GM12878 (cell line): ENCODE results near the gene TVP23C. TPM values are rescaled to one million over a fixed set of nuclear protein-coding genes. Genes with fewer than 3 reads are reported as not detected.

Experiments
- ATAC-seq: fragments of 200-7000 bp; cut with Tn5 transposase; 3 replicates; pipeline ENCODE4 v1.9.1; 2020; ENCODE audit warnings: mild to moderate bottlenecking, moderate library complexity
- BruUV-seq: library from RNA; stranded (reverse); fragments of 400-500 nt; replicated peaks from 2 replicates; lab custom pipeline; 2021; lab: Mats Ljungman, UMichigan
- CTCF ChIA-PET: fragments of 300-600 bp; sonication (Branson Sonifier 250); formaldehyde crosslinking; extraction: SDS; loops from one replicate; lab custom pipeline; 2021; ENCODE audit warnings: inconsistent platforms; lab: Yijun Ruan, JAX
- POLR2A ChIA-PET: fragments of 350-600 bp; formaldehyde crosslinking; extraction: SDS; loops from one replicate; lab custom pipeline; 2021; ENCODE audit warnings: inconsistent platforms; lab: Charles Lee
- RAD21 ChIA-PET: fragments of 300-600 bp; sonication (Branson Sonifier 250); formaldehyde crosslinking; loops from one replicate; lab custom pipeline; 2023; ENCODE audit warnings: antibody characterized with exemption; ENCODE audit not compliant: unreplicated experiment; lab: Charles Lee
- SMC1A ChIA-PET: fragments of 300-600 bp; sonication (Branson Sonifier 250); formaldehyde crosslinking; loops from one replicate; lab custom pipeline; 2023; ENCODE audit not compliant: unreplicated experiment, uncharacterized antibody; lab: Charles Lee
- DNase-seq: peaks from one replicate; pipeline ENCODE4 v3.0.0-alpha.2; 2011; ENCODE audit warnings: low read depth, low spot score
- FAIRE-seq: peaks from 3 replicates; lab custom pipeline; 2011; peaks lifted over from hg19 to GRCh38; lab: Jason Lieb, UNC
- H2AFZ ChIP-seq: 2 replicates; pipeline ENCODE4 v1.6.0; 2011; ENCODE audit warnings: low read depth, low read length, control low read depth; ENCODE audit not compliant: control insufficient read depth
- H3K27ac ChIP-seq: 2 replicates; pipeline ENCODE4 v1.5.1; 2011; ENCODE audit warnings: control low read depth; ENCODE audit not compliant: control insufficient read depth, insufficient read depth
- H3K27me3 ChIP-seq, 2 experiments: replicated peaks in 1 of 2; 2 replicates each; pipeline versions ENCODE4 v1.6.0 to v1.6.1; 2011; ENCODE audit warnings: low read length in 1 of 2; ENCODE audit not compliant: control insufficient read depth in 2 of 2, insufficient read depth in 2 of 2
- H3K36me3 ChIP-seq, 2 experiments: 2 replicates each; pipeline ENCODE4 v1.5.1; 2011; ENCODE audit warnings: low read length in 1 of 2; ENCODE audit not compliant: control insufficient read depth in 2 of 2, insufficient read depth in 2 of 2
- H3K4me1 ChIP-seq: 2 replicates; pipeline ENCODE4 v1.6.1; 2011; ENCODE audit warnings: mild to moderate bottlenecking, low read length, moderate library complexity, mixed read lengths; ENCODE audit not compliant: control insufficient read depth, insufficient read depth
- H3K4me2 ChIP-seq: 2 replicates; pipeline ENCODE4 v1.6.0; 2011; ENCODE audit warnings: control low read depth; ENCODE audit not compliant: control insufficient read depth, insufficient read depth
- H3K4me3 ChIP-seq: fragments of 200-600 bp; sonication (generic); 2 replicates; pipeline ENCODE4 v1.5.1; 2016
- H3K79me2 ChIP-seq: 2 replicates; pipeline ENCODE4 v1.6.0; 2011; ENCODE audit warnings: low read length; ENCODE audit not compliant: control insufficient read depth, insufficient read depth
- H3K9ac ChIP-seq: 2 replicates; pipeline ENCODE4 v1.8.0; 2011; ENCODE audit warnings: low read length, control low read depth, mixed read lengths; ENCODE audit not compliant: control insufficient read depth, insufficient read depth
- H3K9me3 ChIP-seq: replicated peaks from 3 replicates; pipeline ENCODE4 v1.5.1; 2011; ENCODE audit warnings: mild to moderate bottlenecking, low read length; ENCODE audit not compliant: control insufficient read depth, insufficient read depth
- H4K20me1 ChIP-seq: 2 replicates; pipeline ENCODE4 v1.6.0; 2011; ENCODE audit not compliant: control insufficient read depth, insufficient read depth
- CBX3 ChIP-seq: fragments of 200-600 bp; sonication (generic); IDR thresholded peaks from 2 replicates; pipeline ENCODE4 v1.6.1; 2016; ENCODE audit warnings: low read depth, borderline replicate concordance
- CEBPB ChIP-seq, 2 experiments: fragments of 150-350 bp in 1 of 2; IDR thresholded peaks; 2 replicates each; pipeline ENCODE4 v1.6.1; 2012 to 2014; ENCODE audit warnings: low read depth in 2 of 2, low read length in 2 of 2, borderline replicate concordance in 1 of 2, inconsistent platforms in 1 of 2
- CHD2 ChIP-seq: IDR thresholded peaks from 2 replicates; pipeline ENCODE4 v1.6.1; 2011; ENCODE audit warnings: low read depth, low read length, improper control_type of control experiment, borderline replicate concordance
- CUX1 ChIP-seq: IDR thresholded peaks from 2 replicates; pipeline ENCODE4 v1.6.1; 2012; ENCODE audit warnings: improper control_type of control experiment, low read depth, low read length; ENCODE audit not compliant: insufficient replicate concordance
- EGR1 ChIP-seq, 2 experiments: IDR thresholded peaks; 1 replicate in 1 of 2; 2 replicates in 1 of 2; pipeline ENCODE4 v1.6.1; 2011 to 2012; ENCODE audit warnings: low read depth in 2 of 2, low read length in 2 of 2, borderline replicate concordance in 1 of 2, mild to moderate bottlenecking in 1 of 2, moderate library complexity in 1 of 2
- FOXK2 ChIP-seq: fragments of 450-650 bp; IDR thresholded peaks from 2 replicates; pipeline ENCODE4 v1.6.1; 2017; ENCODE audit warnings: mild to moderate bottlenecking, moderate library complexity
- IKZF2 ChIP-seq, 2 experiments: fragments of 450-650 bp; IDR thresholded peaks; 2 replicates each; pipeline ENCODE4 v1.6.1; 2017; ENCODE audit warnings: mild to moderate bottlenecking in 2 of 2, moderate library complexity in 2 of 2
- MTA3 ChIP-seq: IDR thresholded peaks from 2 replicates; pipeline ENCODE4 v1.6.1; 2012; ENCODE audit warnings: low read length, inconsistent platforms, borderline replicate concordance
- PAX5 ChIP-seq: IDR thresholded peaks from 2 replicates; pipeline ENCODE4 v1.6.1; 2011; ENCODE audit warnings: low read depth, low read length, borderline replicate concordance
- RELA ChIP-seq: fragments of 450-650 bp; IDR thresholded peaks from 2 replicates; pipeline ENCODE4 v1.8.0; 2014; ENCODE audit warnings: borderline replicate concordance; ENCODE audit not compliant: partially characterized antibody
- SIN3A ChIP-seq: IDR thresholded peaks from 2 replicates; pipeline ENCODE4 v1.6.1; 2012; ENCODE audit warnings: low read depth, low read length, improper control_type of control experiment
- SUPT20H ChIP-seq: IDR thresholded peaks from 2 replicates; pipeline ENCODE4 v1.6.1; 2011; ENCODE audit warnings: low read depth, mild to moderate bottlenecking, low read length, moderate library complexity, borderline replicate concordance; ENCODE audit not compliant: control insufficient read depth
- TBL1XR1 ChIP-seq: IDR thresholded peaks from 2 replicates; pipeline ENCODE4 v1.6.1; 2012; ENCODE audit warnings: low read depth, low read length, improper control_type of control experiment
- TCF3 ChIP-seq: IDR thresholded peaks from 2 replicates; pipeline ENCODE4 v1.6.1; 2012; ENCODE audit warnings: low read depth, mild to moderate bottlenecking, low read length, borderline replicate concordance; ENCODE audit not compliant: insufficient read depth
- ZBED1 ChIP-seq: IDR thresholded peaks from 2 replicates; pipeline ENCODE4 v1.6.1; 2016; ENCODE audit warnings: borderline replicate concordance
- ZNF207 ChIP-seq: fragments of 450-650 bp; IDR thresholded peaks from 2 replicates; pipeline ENCODE4 v1.6.1; 2014; ENCODE audit warnings: antibody characterized with exemption, mild to moderate bottlenecking, borderline replicate concordance
- ZNF622 ChIP-seq: fragments of 450-650 bp; IDR thresholded peaks from 2 replicates; pipeline ENCODE4 v1.6.1; 2017; ENCODE audit warnings: mild to moderate bottlenecking, inconsistent platforms
- WGBS: methylation state at CpG from one replicate; pipeline ENCODE4 v1.1.6; 2016; ENCODE audit warnings: low lambda C conversion rate; ENCODE audit not compliant: insufficient replicate concordance, insufficient coverage; ENCODE audit errors: missing lambda C conversion rate; 5-methylcytosine and 5-hydroxymethylcytosine counted together
- in situ Hi-C: fragments of 300-500 bp; cut with MboI; formaldehyde crosslinking; loops from 9 replicates; pipeline ENCODE4 v1.14.3; 2018; ENCODE audit warnings: mixed read lengths
- intact Hi-C: fragments of 100-400 bp; cut with micrococcal nuclease; formaldehyde crosslinking; loops from one replicate; pipeline ENCODE4 v1.14.2; 2022; ENCODE audit not compliant: unreplicated experiment
- polyA plus RNA-seq, 11 experiments: library from polyadenylated mRNA; depleted of rRNA in 4 of 11; unstranded in 6 of 11; stranded (reverse) in 5 of 11; fragments of >200 nt; fragmentation: Nextera tagmentation in 4 of 11; fragmentation: Illumina TruSeq in 1 of 11; extraction: Ambion mirVana in 4 of 11; extraction: Trizol in 1 of 11; gene quantifications; 1 replicate in 1 of 11; 2 replicates in 10 of 11; pipeline versions ENCODE4 v1.2.1 to v1.2.3, GENCODE V29; 2011 to 2016; ENCODE audit warnings: inconsistent platforms in 2 of 11, missing spikeins in 2 of 11, low read depth in 1 of 11
- total RNA-seq, 4 experiments: library from RNA; depleted of rRNA in 3 of 4; stranded (reverse); fragments of >200 nt in 3 of 4; fragmentation: Illumina TruSeq in 1 of 4; extraction: Trizol in 1 of 4; gene quantifications; 2 replicates each; pipeline versions ENCODE4 v1.2.1 to v1.2.3, GENCODE V29; 2013 to 2021

Gene TVP23C
- total and polyA plus RNA-seq, 10 of the 15 experiments (the other 5 are each of a cell fraction or from before 2014, with no cell fraction given) = 0.42 to 5.0 (median 2.7) TPM

- FAIRE-seq = no peak
- POLR2A ChIA-PET = no interaction called here
- SMC1A ChIA-PET = no interaction called here
- RAD21 ChIA-PET = interaction anchor here (2.1 kb wide), 1 partner anchor 243 kb away, joined by 7 read pairs; no protein-coding TSS in a partner anchor
- ATAC-seq = no peak
- WGBS = 41% methylated on average over 3 of the region's 3 CpGs
- H3K36me3 ChIP-seq = no peaks in the 10 kb centered on the region
- no TSS peak for BruUV-seq
- no peak overlapping the region for H3K4me2 ChIP-seq
- intact Hi-C loops (no loop called here), in situ Hi-C loops (loop anchor here (5.0 kb wide), 1 partner anchor 244 kb away; no protein-coding TSS in a partner anchor)
- H3K9me3 ChIP-seq = no peaks in the 10 kb centered on the region
- H3K9ac ChIP-seq = no peak overlapping the region
- H3K4me1 ChIP-seq = peaks cover 3% of the 10 kb centered on the region
- no peak overlapping the region for H3K4me3 ChIP-seq
- H3K27me3 ChIP-seq = no peaks in the 10 kb centered on the region; a peak in 1 of 4 replicates
- no peaks in the 10 kb centered on the region for H3K79me2 ChIP-seq
- H2AFZ ChIP-seq = no peak overlapping the region
- no peak overlapping the region for H3K27ac ChIP-seq
- no peaks in the 10 kb centered on the region for H4K20me1 ChIP-seq
- CTCF ChIA-PET = interaction anchor here (3.0 kb wide), 1 partner anchor 243 kb away, joined by 33 read pairs; no protein-coding TSS in a partner anchor
- no peak for DNase-seq
- TF ChIP-seq FOXK2 = no peak
- no peak for TF ChIP-seq ZBED1
- no peak for TF ChIP-seq SIN3A
- TF ChIP-seq RELA = no peak
- no peak for TF ChIP-seq PAX5
- no peak for TF ChIP-seq ZNF622
- TF ChIP-seq EGR1 (IDR thresholded peaks at IDR 0.05; ENCODE audit: borderline replicate concordance in 1 of 2, low read depth in 2 of 2, low read length in 2 of 2) = no peak
- no peak for TF ChIP-seq IKZF2 (IDR thresholded peaks at IDR 0.05)
- TF ChIP-seq CHD2 = no peak
- TF ChIP-seq SUPT20H = no peak
- no peak for TF ChIP-seq TCF3
- no peak for TF ChIP-seq CBX3
- no peak for TF ChIP-seq MTA3
- no peak for TF ChIP-seq CEBPB (IDR thresholded peaks at IDR 0.05; ENCODE audit: borderline replicate concordance in 1 of 2, low read depth in 2 of 2, low read length in 2 of 2)
- no peak for TF ChIP-seq ZNF207
- TF ChIP-seq TBL1XR1 = no peak
- no peak for TF ChIP-seq CUX1
Observed at GRCh38 chr17:15501282-15501681, 62.0 kb downstream of the TVP23C start.
